Stimulated activated CD8-positive, alpha-beta memory T cell treated with anti-CD3 and anti-CD28 coated beads, Interleukin-12 subunit alpha, Interleukin-12 subunit beta, amount 100 ng/mL, for 4 hours (primary cell): Measurements from ENCODE around the gene PNPLA7.
"Not testable (repeated sequence)": the region's sequence is repeated elsewhere in the genome, so short reads cannot be mapped to it uniquely, and the experiment has no call there.

Source experiments
- DNase-seq: peaks from one replicate; pipeline ENCODE4 v3.0.0-alpha.2; 2020; ENCODE audit warnings: low read depth

The PNPLA7 gene

DNA sequence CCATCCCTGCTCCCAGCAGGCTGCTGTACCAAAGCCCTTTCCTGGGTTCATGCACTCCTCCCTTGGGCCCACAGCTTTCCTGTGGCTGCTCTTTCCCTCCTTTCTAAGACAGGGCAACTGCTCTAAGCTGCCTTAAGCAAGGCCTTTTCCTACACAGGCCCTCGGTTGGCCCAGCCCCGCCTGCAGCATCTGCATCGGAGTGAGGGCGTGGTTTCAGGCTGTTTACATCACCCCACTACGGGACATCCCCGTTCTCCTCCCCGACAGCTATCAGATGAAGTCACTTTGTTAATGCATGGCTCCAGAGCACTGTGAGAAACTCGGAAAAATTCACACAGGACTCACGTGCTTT, 25.1 kb upstream of the PNPLA7 start:
- no peak for DNase-seq

DNA sequence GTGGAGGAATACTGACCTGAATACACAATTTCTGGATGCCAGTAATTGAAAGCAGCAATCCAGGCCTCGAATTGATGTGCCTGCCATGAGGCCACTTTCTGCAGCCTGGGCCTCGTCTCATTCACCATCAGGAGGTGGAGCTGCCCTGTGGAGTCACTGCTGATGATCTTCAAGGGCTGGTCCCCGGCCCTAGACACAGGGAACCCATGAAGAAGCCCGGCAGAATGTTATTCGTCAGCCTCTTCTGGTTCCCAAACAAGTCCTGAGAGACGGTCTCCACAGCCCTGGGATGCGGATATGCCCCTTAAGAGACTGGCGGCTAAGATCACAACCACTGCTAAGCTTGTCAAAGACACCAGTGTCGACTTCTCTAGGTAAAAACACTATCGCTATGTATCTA, 24.0 kb upstream of the PNPLA7 start:
- DNase-seq, result no peak

DNA sequence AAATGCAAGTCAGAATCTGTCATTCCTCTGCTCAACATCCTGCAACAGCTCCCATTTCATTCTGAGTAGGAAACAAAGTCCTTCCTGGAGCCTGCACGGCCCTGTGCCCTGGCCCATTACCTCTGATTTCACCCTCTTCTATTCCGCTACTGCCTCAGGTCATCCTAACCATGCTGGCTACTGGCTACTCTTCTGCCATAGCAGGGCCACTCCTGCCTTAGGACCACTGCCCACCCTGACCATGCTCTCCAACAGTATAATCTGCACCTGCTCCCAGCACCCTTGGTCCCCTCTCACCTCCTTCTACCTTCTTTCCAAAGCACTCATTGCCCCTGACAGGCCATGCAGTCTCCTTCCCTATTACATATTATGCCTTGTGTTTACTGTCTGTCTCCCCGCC, 20.4 kb upstream of the PNPLA7 start:
- no peak for DNase-seq

DNA sequence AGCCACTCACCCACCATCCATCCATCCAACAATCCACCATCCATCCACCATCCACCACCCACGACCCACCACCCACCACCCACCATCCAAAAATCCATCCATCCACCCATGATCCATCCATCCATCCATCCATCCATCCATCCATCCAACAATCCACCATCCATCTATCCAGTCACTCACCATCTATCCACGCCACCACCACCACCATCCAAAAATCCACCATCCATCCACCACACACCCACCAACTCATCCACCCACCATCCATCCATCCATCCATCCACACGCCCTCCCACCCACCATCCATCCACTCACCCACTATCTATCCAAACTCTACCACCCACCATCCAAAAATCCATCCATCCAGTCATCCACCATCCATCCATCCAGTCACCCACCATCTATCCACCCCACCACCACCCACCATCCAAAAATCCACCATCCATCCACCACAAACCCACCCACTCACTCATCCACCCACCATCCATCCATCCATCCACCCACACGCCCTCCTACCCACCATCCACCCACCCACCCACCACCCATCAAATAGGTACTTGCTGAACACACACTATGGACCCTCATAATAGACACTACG, 19.5 kb upstream of the PNPLA7 start:
- no peak for DNase-seq

DNA sequence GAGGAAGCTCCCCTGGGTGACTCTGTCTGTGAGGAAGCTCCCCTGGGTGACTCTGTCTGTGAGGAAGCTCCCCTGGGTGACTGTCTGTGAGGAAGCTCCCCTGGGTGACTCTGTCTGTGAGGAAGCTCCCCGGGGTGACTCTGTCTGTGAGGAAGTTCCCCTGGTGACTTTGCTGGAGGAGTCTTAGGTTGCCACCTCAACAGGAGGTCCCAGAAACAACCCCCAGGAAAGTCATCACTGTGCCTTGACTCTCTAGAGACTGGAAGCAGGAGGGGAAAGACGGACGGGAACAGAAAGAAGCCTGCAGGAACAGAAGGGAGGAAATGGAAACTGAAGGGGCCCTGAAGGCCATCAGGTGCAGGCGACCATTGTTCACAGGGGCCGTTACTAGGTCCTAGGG, 18.2 kb upstream of the PNPLA7 start:
- DNase-seq, result not testable (repeated sequence)

DNA sequence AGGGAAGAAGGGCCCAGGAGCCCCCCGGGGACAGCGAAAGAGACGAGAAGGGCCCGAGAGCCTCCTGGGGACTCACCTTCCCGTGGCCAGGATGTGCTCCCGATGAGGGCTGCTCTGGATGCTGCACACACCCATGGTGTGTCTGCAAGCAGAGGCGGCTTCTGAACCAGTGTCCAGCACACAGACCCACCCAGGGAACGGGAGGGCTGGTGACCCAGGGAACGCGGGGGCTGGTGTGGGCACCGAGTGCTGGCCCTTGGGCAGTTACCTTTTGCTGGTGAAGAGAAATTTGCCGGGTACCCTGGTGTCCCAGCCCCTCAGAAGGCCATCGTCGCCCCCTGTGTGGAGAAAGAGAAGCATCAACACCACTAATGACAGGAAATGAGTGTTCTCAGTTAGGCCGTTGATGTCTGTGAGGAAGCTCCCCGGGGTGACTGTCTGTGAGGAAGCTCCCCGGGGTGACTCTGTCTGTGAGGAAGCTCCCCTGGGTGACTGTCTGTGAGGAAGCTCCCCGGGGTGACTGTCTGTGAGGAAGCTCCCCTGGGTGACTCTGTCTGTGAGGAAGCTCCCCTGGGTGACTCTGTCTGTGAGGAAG, 14.7 kb upstream of the PNPLA7 start:
- no peak for DNase-seq

DNA sequence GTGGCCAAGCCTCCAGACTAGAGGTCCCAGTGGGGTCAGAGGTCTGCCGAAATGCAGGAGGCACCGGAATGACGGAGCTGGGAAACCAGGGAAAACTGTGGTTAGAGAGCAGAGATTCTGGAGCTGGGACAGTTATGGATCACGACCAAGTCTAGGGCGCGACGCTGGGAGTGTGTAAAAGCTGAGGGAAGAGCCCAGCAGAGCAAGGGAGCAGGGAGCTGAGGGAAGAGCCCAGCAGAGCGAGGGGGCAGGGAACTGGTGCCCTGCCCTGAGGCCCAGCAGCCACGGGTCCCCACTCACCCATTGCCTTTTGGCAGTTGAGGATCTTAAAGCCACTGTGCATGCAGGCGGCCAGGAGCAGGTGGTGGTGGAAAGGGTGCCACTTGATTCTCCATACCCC, 13.9 kb upstream of the PNPLA7 start:
- DNase-seq, result no peak

DNA sequence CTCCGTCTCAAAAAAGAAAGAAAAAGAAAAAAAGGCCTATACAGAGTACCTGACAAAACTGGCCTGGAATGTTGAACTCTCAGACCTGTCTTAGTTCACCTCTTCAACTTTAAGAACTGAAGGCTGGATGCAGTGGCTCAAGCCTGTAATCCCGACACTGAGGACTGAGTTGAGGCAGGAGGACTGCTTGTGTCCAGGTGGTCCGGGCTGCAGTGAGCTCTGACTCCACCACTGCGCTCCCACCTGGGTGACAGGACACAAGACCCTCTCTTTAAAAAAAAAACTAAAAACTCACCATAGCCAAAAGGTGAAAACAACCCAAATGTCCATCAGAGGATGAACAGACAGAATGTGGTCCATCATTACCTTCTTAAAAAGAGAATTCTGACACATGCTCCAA, 7.9 kb upstream of the PNPLA7 start:
- no peak for DNase-seq

DNA sequence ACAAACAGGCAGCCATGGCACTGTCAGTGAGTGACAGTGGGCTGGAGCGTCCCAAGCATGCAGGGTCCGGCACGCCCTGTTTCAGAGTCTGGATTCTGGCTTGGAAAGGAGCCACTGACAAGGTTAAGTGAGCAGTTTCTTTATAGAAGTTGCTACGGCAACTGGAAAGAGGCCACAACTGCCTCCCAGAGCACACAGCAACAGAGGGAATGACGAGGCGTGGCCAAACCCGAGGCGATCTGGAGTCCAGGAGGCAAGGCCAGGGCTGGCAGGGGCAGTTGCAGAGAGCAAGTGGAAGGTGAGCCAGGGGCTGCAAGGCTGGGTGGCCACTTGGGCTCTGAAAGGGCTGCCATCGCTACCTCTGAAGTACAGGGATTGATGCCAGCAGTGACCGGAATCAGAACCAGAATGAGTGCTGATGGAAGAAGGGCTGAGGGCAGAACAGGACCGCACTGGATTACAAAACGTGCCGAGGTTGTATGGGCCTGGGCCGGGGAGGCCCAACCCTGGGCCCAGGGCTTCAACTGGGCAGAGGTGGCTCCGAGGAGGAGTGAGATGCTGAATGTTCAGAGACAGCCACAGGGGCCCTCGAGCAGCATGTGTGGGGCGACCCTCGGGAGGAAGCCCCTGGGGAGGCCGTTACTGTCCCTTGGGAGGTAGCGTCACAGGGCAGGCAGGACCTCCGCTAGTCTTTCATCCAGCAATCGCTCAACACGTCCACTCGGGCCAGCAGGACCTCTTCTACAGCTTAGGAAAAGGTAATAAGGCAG, 6.1 kb upstream of the PNPLA7 start:
- DNase-seq, result no peak

DNA sequence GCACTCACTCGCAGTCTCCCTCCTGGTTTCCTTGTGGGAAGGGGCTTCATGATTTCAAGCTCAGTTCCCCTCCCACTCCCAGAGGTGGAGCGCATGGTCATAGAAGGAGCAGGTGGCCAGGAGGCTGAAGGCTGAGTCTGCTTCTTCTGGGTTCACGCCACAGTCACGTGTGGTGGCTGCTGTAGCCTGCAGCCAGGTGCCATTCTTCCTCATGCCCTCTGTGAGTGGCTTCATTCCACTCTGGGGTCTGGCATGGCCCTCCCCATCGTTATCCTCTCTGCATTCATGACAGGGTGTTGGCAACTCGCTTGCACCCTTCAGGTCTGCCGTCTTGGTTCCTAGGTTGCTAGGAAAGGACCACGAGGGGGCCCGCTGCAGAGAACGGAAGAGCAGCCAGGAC, 5.0 kb upstream of the PNPLA7 start:
- DNase-seq, result no peak

DNA sequence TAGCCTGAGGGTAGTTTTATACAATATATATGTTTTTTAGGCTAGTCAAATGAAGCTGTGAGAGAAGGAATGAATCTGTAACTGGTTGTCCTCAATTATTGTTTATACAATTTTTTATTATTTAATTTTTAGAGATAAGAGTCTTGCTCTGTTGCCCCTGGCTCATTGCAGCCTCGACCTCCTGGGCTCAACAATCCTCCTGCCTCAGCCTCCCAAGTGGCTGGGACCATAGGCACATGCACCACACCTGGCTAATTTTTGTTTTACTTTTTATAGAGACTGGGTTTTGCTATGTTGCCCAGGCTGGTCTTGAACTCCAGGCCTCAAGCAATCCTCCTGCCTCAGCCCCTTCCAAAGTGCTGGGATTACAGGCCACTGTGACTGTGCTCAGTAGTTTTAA, 4.1 kb upstream of the PNPLA7 start:
- DNase-seq, result no peak

DNA sequence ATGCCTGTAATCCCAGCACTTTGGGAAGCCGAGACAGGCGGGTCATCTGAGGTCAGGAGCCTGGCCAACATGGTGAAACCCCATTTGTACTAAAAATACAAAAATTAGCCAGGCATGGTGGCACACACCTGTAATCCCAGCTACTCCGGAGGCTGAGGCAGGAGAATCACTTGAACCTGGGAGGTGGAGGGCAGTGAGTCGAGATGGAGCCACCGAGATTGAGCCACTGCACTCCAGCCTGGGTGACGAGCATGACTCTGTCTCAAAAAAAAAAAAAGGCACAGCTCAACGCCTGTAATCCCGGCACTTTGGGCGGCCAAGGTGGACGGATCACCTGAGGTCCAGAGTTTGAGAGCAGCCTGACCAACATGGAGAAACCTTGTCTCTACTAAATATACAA, 3.5 kb upstream of the PNPLA7 start:
- DNase-seq, result not testable (repeated sequence)

DNA sequence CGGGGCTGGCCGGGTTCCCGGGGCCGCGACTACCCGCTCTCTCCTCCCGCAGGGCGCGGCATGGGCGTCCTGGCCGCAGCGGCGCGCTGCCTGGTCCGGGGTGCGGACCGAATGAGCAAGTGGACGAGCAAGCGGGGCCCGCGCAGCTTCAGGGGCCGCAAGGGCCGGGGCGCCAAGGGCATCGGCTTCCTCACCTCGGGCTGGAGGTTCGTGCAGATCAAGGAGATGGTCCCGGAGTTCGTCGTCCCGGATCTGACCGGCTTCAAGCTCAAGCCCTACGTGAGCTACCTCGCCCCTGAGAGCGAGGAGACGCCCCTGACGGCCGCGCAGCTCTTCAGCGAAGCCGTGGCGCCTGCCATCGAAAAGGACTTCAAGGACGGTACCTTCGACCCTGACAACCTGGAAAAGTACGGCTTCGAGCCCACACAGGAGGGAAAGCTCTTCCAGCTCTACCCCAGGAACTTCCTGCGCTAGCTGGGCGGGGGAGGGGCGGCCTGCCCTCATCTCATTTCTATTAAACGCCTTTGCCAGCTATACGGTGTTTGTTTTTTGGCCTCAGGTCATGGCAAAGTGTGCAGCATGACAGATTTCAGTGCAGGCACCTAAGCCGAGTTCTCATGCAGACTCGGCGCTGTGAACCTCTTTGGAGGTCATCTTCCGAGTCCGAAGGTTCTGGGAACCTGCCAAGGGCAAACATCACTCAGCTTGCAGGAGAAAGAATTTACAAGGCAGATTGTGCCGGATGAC, 2.0 kb upstream of the PNPLA7 start:
- DNase-seq, result no peak

DNA sequence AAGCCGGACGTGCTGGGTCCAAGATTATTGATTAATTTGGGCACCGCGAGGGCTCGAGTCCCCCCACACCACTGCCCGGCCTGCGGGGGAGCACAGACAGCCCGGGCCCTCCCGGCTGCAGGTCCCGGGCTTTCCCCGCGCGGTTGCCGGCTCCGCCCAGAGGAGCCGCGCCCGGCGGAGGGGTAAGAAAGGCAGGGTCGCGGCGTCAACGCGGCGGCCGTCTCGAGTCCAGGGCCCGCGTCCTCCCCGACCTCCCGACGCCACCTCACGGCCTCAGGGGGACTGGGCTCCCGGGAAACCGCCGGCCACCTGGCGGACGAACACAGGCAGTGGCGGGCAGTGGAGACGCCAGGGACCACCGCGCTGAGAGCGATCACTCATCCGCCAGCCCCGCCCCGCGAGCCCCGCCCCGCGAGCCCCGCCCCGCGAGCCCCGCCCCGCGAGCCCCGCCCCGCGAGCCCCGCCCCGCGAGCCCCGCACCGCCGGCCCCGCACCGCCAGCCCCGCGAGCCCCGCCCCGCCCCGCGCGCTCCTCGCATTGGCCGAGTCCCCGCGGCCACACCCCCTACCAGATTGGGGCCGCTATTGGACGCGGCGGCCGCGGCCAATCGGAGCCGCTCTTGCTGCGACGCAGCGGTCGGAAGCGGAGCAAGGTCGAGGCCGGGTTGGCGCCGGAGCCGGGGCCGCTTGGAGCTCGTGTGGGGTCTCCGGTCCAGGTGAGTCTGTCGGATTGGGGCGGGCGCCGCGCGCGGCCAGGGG, 1.2 kb upstream of the PNPLA7 start, which contains the start of gene MRPL41:
Gene MRPL41 (plus strand): TSS at position 616 of the 758 bp plus-strand sequence. CDS start 203 bp downstream, outside the sequence.
- DNase-seq, result peak; percentile 79

DNA sequence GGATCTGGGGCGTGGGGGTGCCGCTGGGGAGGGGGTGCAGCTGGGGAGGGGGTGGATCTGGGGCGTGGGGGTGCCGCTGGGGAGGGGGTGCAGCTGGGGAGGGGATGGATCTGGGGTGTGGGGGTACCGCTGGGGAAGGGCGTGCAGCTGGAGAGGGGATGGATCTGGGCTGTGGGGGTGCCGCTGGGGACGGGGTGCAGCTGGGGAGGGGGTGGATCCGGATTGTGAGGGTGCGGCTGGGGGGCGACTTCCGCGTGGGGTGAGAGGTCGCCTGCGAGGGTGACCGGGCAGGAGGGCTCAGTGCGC, 709 bp upstream of the PNPLA7 start:
- not testable (repeated sequence) for DNase-seq

DNA sequence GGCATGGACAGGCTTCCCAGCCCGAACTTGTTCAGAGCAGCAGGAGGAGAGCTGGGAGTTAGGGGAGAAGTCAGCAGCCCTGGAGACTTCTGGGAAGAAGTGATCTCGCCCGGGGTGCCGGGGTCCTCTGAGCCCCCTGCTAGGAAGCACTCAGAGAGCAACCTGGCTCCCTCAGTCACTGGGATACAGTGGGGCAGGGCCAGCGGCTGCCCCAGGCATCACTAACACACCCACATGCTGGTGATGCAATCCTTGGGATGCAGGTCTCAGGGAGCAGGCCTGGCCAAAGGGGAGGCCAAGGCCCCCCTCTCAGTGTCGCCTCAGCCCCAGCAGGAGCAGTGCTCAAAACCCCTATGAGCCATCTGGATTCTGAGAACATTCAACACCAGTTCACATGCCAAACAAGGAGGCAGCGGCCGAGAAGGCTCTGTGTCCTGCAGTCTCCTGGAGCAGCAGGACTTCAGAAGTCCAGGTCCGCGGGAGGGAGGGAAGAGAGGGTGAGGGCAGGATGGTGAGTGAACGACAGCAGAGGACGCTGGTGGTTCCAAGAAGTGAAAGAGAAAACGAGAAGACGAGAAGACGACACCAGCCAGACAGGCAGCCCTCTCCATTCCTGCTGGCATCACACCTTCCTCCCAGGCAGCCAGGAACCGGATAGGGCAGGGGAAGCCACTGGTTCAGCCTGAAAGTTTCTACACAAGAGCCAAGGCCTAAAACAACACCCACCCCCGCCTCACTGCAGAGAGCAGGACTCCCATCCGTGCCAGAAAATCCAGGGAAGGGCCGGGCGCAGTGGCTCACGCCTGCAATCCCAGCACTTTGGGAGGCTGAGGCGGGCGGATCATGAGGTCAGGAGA, 2.3 kb downstream of the PNPLA7 start:
- no peak for DNase-seq

DNA sequence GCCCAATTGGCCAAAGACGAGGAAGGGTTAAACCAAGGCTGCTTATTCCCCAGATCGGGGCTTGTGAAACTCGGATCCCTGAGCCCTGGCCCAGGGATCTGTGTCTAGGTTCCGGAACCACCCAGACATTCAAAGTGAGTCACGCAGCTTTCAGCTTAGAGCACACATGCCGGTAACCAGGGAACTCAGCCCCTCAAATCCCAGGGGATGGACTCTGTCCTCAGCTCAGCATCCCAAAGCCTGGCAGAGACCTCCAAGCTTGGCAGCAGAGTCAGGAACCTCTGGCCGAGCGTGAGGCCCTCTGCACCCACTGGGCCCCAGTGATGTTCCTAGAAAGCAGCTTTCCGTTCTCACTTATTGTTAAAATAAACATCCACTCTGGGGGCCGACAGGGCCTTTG, 5.1 kb downstream of the PNPLA7 start:
- no peak for DNase-seq

DNA sequence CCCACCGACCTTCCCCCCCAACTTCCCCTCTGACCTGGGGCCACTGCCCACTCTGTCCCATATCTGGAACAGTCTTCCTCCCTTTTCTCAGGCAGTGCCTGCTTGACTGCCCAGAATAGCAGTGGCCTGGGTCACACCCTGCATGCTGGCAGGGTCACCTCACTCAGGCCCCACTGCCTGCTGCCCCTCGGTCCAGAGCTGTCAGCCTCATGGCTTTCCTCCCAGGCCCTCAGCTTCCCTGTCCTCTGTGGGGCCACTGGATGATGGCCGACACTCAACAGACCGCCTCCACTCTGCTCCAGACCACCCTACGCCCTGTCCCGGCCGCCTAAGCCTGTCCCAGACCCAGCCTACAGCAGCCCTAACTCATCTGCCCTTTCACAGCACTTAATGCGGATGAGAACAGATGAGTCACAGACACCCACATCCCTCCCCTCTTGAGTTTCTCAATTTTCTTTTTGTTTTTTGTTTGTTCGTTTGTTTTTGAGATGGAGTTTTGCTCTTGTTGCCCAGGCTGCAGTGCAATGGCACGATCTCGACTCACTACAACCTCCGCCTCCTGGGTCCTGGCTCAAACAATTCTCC, 5.9 kb downstream of the PNPLA7 start:
- no peak for DNase-seq

DNA sequence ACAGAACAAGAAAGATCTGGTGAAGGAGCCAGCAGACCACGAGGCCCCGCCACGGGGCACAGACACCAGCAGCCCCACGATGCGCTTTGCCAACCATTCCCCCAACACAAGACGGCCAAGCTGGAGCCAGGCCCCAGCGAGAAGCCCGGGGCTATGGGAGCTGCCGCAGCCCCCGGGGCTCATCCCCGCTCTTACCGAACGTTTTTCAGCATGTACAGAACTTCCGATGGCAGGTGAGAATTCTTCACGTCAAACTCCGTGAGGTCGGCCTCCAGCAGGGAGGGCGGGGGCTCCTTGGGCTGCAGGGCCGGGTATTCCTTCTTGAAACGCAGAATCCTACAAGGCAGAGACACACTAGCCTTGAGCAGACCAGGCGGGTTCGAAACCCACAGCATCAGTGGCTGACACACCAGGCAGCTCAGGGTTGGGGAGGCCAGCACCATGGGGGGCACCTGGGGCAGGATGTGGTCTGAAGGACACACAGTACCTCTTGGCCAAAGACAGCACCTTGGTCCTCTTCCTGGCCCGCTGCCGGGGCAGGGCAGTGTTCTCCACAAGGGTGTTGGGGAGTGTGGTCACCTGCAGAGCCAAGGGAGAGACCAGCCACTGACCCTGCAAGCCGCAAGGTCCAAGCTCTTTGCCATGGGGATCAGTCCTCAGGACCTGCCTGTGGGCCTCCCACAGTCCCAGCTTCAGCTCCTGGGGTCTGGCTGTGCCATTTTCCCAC, 6.8 kb downstream of the PNPLA7 start:
- DNase-seq, result no peak

DNA sequence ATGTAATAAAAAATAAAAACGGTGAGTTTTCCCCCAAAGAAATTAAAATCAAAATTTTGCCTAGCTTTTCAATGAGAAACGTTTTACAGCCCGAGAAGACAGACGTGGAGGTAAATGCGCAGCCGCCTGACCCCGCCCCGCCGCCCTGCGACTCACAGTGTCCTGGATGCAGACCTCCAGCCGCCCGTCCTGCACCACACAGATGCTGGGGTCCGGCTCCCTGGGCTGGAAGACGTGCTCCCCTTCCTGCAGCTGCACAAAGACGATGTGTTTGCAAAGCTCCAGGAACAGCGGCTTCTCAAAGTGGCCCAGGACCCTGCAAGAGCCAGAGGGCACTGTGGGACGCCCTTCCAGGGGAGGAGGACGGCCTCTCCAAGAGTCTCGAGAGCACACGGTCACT, 7.7 kb downstream of the PNPLA7 start:
- no peak for DNase-seq
